Transverse colon (tissue), 4 donors: ENCODE results near the gene IRF2.

ENCODE experiments used
- EP300 ChIP-seq: sonication (generic); formaldehyde crosslinking; IDR thresholded peaks from one replicate; pipeline ENCODE4 v1.6.1; 2017; ENCODE audit warnings: antibody characterized with exemption, low read depth
- POLR2A ChIP-seq: fragments of 450-650 bp; IDR thresholded peaks from one replicate; pipeline ENCODE4 v1.6.1; 2016; ENCODE audit warnings: antibody characterized with exemption, mild to moderate bottlenecking, moderate library complexity
- POLR2AphosphoS5 ChIP-seq, 3 donors: sonication (generic); formaldehyde crosslinking; IDR thresholded peaks; one replicate each; pipeline ENCODE4 v1.6.1; 2016; ENCODE audit warnings: antibody characterized with exemption in 3 of 3
- TF ChIP-seq, protein P1 (sequence below), 5 experiments: fragments of 200-600 bp in 3 of 5; fragments of 450-650 bp in 2 of 5; sonication (generic) in 3 of 5; IDR thresholded peaks; 1 replicate in 2 of 5; 2 replicates in 3 of 5; pipeline ENCODE4 v1.5.1; 2016 to 2017; ENCODE audit warnings: antibody characterized with exemption in 5 of 5, inconsistent platforms in 3 of 5, mild to moderate bottlenecking in 2 of 5, moderate library complexity in 1 of 5

DNA sequence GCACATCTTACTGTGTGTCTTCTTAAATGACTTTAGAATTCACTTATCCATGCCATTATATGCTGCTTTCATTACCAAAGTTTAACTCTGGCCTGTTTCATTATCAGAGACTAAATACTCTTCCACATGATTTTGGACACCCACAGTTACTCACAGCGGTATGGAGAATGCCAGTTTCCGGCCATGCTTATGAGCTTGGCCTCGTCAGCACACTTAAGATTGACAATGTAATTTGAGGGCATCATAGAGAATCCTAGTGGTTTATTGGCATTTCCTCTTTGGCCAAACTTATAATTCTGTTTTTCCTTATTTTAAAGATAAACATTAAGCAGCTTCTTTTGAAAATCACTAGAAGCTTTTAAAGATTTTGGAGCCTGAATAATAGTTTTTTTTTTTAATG, 104.5 kb downstream of the IRF2 start:
- TF ChIP-seq EP300 (no peak), POLR2AphosphoS5 (IDR thresholded peaks at IDR 0.05) (no peak), POLR2A (no peak)
- TF ChIP-seq, protein P1, sequence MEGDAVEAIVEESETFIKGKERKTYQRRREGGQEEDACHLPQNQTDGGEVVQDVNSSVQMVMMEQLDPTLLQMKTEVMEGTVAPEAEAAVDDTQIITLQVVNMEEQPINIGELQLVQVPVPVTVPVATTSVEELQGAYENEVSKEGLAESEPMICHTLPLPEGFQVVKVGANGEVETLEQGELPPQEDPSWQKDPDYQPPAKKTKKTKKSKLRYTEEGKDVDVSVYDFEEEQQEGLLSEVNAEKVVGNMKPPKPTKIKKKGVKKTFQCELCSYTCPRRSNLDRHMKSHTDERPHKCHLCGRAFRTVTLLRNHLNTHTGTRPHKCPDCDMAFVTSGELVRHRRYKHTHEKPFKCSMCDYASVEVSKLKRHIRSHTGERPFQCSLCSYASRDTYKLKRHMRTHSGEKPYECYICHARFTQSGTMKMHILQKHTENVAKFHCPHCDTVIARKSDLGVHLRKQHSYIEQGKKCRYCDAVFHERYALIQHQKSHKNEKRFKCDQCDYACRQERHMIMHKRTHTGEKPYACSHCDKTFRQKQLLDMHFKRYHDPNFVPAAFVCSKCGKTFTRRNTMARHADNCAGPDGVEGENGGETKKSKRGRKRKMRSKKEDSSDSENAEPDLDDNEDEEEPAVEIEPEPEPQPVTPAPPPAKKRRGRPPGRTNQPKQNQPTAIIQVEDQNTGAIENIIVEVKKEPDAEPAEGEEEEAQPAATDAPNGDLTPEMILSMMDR (IDR thresholded peaks at IDR 0.05), result no peak
